ENCODE data around the gene DSCAM. TPM values are rescaled to one million over a fixed set of nuclear protein-coding genes. Genes with fewer than 3 reads are reported as not detected.

The DSCAM gene
- total and polyA plus RNA-seq, 2 experiments from 2014 or later = 0.07 TPM; not detected in 1

- Histone ChIP-seq H3K4me2 (no peak overlapping the region), H3K27me3 (ENCODE audit: insufficient read depth) (no peaks in the 10 kb centered on the region), H3F3A (replicated peaks; ENCODE audit: low read depth) (no peaks in the 10 kb centered on the region), H3K36me3 (ENCODE audit: insufficient read depth) (no peaks in the 10 kb centered on the region), H4K20me1 (replicated peaks; ENCODE audit: insufficient read depth) (no peaks in the 10 kb centered on the region), H3K4me1 (ENCODE audit: insufficient read depth) (no peaks in the 10 kb centered on the region), H3K9me2 (ENCODE audit: insufficient read depth) (no peaks in the 10 kb centered on the region), H3K4me3 (no peak overlapping the region), H2AFZ (no peak overlapping the region), H3K79me2 (replicated peaks; ENCODE audit: insufficient read depth) (no peaks in the 10 kb centered on the region), H3K27ac (ENCODE audit: low read depth) (no peak overlapping the region)
- ATAC-seq = no peak
- Mint-ChIP-seq H3K9me3 (peaks cover 85% of the 10 kb centered on the region), H3K36me3 (ENCODE audit: low read depth) (peaks cover 7% of the 10 kb centered on the region), H3K4me3 (no peak overlapping the region), H3K27ac (no peak overlapping the region), H3K27me3 (ENCODE audit: insufficient read depth, low read depth, poor library complexity) (no peaks in the 10 kb centered on the region), H3K4me1 (no peaks in the 10 kb centered on the region)
- no peak for TF ChIP-seq CREB1 (CRISPR knock-in tag; IDR thresholded peaks at IDR 0.05; ENCODE audit: low read depth)
- DNase-seq (ENCODE audit: low spot score) = no peak
Observed at GRCh38 chr21:40299451-40299850, 547.5 kb downstream of the DSCAM start.

GRCh38 chr21:40294345-40294744 lies 552.6 kb downstream of the DSCAM start:
- Mint-ChIP-seq H3K36me3 (ENCODE audit: low read depth) (peaks cover 10% of the 10 kb centered on the region; the same call in 2 of the 3 replicates), H3K9me3 (peaks cover 87% of the 10 kb centered on the region), H3K4me3 (no peak overlapping the region), H3K4me1 (peaks cover 10% of the 10 kb centered on the region), H3K27me3 (ENCODE audit: insufficient read depth, low read depth, poor library complexity) (peaks cover 8% of the 10 kb centered on the region), H3K27ac (no peak overlapping the region)
- Histone ChIP-seq H3K4me2 (no peak overlapping the region), H3K9me2 (ENCODE audit: insufficient read depth) (no peaks in the 10 kb centered on the region), H3K4me1 (ENCODE audit: insufficient read depth) (no peaks in the 10 kb centered on the region), H3K27ac (ENCODE audit: low read depth) (no peak overlapping the region), H4K20me1 (replicated peaks; ENCODE audit: insufficient read depth) (no peaks in the 10 kb centered on the region), H3K4me3 (no peak overlapping the region), H3K36me3 (ENCODE audit: insufficient read depth) (no peaks in the 10 kb centered on the region), H3K79me2 (replicated peaks; ENCODE audit: insufficient read depth) (no peaks in the 10 kb centered on the region), H3F3A (replicated peaks; ENCODE audit: low read depth) (no peaks in the 10 kb centered on the region), H2AFZ (no peak overlapping the region), H3K27me3 (ENCODE audit: insufficient read depth) (no peaks in the 10 kb centered on the region)
- no peak for TF ChIP-seq REST (IDR thresholded peaks at IDR 0.05; ENCODE audit: unreplicated experiment)
- TF ChIP-seq EZH2phosphoT487 (IDR thresholded peaks at IDR 0.05; ENCODE audit: unreplicated experiment) = no peak
- no peak for TF ChIP-seq ETS1 (IDR thresholded peaks at IDR 0.05)
- TF ChIP-seq ZNF462 (CRISPR knock-in tag; IDR thresholded peaks at IDR 0.05) = no peak
- no peak for TF ChIP-seq NANOG (IDR thresholded peaks at IDR 0.05; ENCODE audit: borderline replicate concordance)
- no peak for TF ChIP-seq ZNF331 (CRISPR knock-in tag; IDR thresholded peaks at IDR 0.05; ENCODE audit: low read depth)
- no peak for ATAC-seq
- DNase-seq (ENCODE audit: low spot score) = no peak

All from GM23338 (cell line).